Measurements from ENCODE around the gene BIN1.

The BIN1 gene

GRCh38 chr2:127154396-127154795, 47.4 kb upstream of the BIN1 start:
- Histone ChIP-seq H3K27me3 (ENCODE audit: control insufficient read depth in 1 of 2, insufficient read depth in 1 of 2, low read length in 2 of 2) (no peaks in the 10 kb centered on the region), H3K9ac (ENCODE audit: low read length) (peak overlapping the region; percentile 83), H3K14ac (ENCODE audit: low read length in 2 of 2) (no peak overlapping the region), H3K4me3 (ENCODE audit: insufficient read depth in 1 of 2, low read depth in 1 of 2, low read length in 2 of 2) (peak overlapping the region in 1 of 2 experiments; percentile 8), H4K91ac (ENCODE audit: low read length) (peak overlapping the region; percentile 31), H3K4me2 (ENCODE audit: low read length, poor library complexity, severe bottlenecking) (no peak overlapping the region), H3K9me3 (ENCODE audit: control insufficient read depth, low read length) (no peaks in the 10 kb centered on the region), H2BK12ac (ENCODE audit: low read length in 2 of 2) (peak overlapping the region; percentile 76 to 91), H4K8ac (ENCODE audit: low read length) (peak overlapping the region; percentile 50), H3K36me3 (ENCODE audit: control insufficient read depth in 1 of 2, insufficient read depth in 2 of 2, low read depth in 1 of 2, low read length in 2 of 2) (no peaks in the 10 kb centered on the region), H3K27ac (ENCODE audit: low read length, poor library complexity, severe bottlenecking) (peak overlapping the region; percentile 86), H2BK120ac (ENCODE audit: low read depth, low read length) (peak overlapping the region; percentile 13), H2BK5ac (ENCODE audit: low read depth, low read length, poor library complexity, severe bottlenecking) (peak overlapping the region; percentile 12), H2BK15ac (ENCODE audit: low read depth, poor library complexity, severe bottlenecking) (peak overlapping the region; percentile 53), H3K4me1 (ENCODE audit: control insufficient read depth, insufficient read depth, low read depth, low read length) (peaks cover 26% of the 10 kb centered on the region), H3K18ac (ENCODE audit: low read depth in 1 of 2, low read length in 2 of 2) (peak overlapping the region in 1 of 2 experiments; percentile 54), H2AFZ (ENCODE audit: low read depth, low read length) (no peak overlapping the region), H3K4ac (ENCODE audit: low read depth in 1 of 2, low read length in 2 of 2) (peak overlapping the region in 1 of 2 experiments; percentile 19), H2AK5ac (ENCODE audit: low read length, severe bottlenecking) (peak overlapping the region; percentile 98), H3K79me1 (replicated peaks; ENCODE audit: low read length, poor library complexity, severe bottlenecking) (no peaks in the 10 kb centered on the region), H3K23ac (ENCODE audit: low read length in 2 of 2) (no peak overlapping the region)
- WGBS, result 82% methylated on average over 2 of the region's 4 CpGs
- no peak for DNase-seq

GRCh38 chr2:127153691-127154158, 46.8 kb upstream of the BIN1 start:
- Histone ChIP-seq H2BK12ac (ENCODE audit: low read length in 2 of 2) (peak overlapping the region; percentile 12 to 91), H4K91ac (ENCODE audit: low read length) (peak overlapping the region; percentile 0), H2BK15ac (ENCODE audit: low read depth, poor library complexity, severe bottlenecking) (peak overlapping the region; percentile 2), H4K8ac (ENCODE audit: low read length) (peak overlapping the region; percentile 56), H2AK5ac (ENCODE audit: low read length, severe bottlenecking) (peak overlapping the region; percentile 98), H3K4ac (ENCODE audit: low read depth in 1 of 2, low read length in 2 of 2) (no peak overlapping the region), H2BK5ac (ENCODE audit: low read depth, low read length, poor library complexity, severe bottlenecking) (peak overlapping the region; percentile 12), H3K14ac (ENCODE audit: low read length in 2 of 2) (peak overlapping the region in 1 of 2 experiments; percentile 48), H3K4me2 (ENCODE audit: low read length, poor library complexity, severe bottlenecking) (no peak overlapping the region), H3K36me3 (ENCODE audit: control insufficient read depth in 1 of 2, insufficient read depth in 2 of 2, low read depth in 1 of 2, low read length in 2 of 2) (no peaks in the 10 kb centered on the region), H2BK120ac (ENCODE audit: low read depth, low read length) (no peak overlapping the region), H3K4me1 (ENCODE audit: control insufficient read depth, insufficient read depth, low read depth, low read length) (peaks cover 26% of the 10 kb centered on the region), H2AFZ (ENCODE audit: low read depth, low read length) (no peak overlapping the region), H3K4me3 (ENCODE audit: insufficient read depth in 1 of 2, low read depth in 1 of 2, low read length in 2 of 2) (no peak overlapping the region), H3K23ac (ENCODE audit: low read length in 2 of 2) (no peak overlapping the region), H3K27ac (ENCODE audit: low read length, poor library complexity, severe bottlenecking) (peak overlapping the region; percentile 86), H3K9me3 (ENCODE audit: control insufficient read depth, low read length) (no peaks in the 10 kb centered on the region), H3K79me1 (replicated peaks; ENCODE audit: low read length, poor library complexity, severe bottlenecking) (no peaks in the 10 kb centered on the region), H3K18ac (ENCODE audit: low read depth in 1 of 2, low read length in 2 of 2) (peak overlapping the region; percentile 19 to 80), H3K9ac (ENCODE audit: low read length) (peak overlapping the region; percentile 83), H3K27me3 (ENCODE audit: control insufficient read depth in 1 of 2, insufficient read depth in 1 of 2, low read length in 2 of 2) (no peaks in the 10 kb centered on the region)
- WGBS, result 61% methylated on average over 6 of the region's 6 CpGs
- DNase-seq, result peak; percentile 85

GRCh38 chr2:127150996-127151395, 44.0 kb upstream of the BIN1 start:
- H4K8ac ChIP-seq (ENCODE audit: low read length), result no peak overlapping the region
- H3K4me3 ChIP-seq (ENCODE audit: insufficient read depth in 1 of 2, low read depth in 1 of 2, low read length in 2 of 2), result no peak overlapping the region
- H3K18ac ChIP-seq (ENCODE audit: low read depth in 1 of 2, low read length in 2 of 2), result no peak overlapping the region
- DNase-seq, result no peak
- no peak overlapping the region for H3K9ac ChIP-seq (ENCODE audit: low read length)
- H2AK5ac ChIP-seq (ENCODE audit: low read length, severe bottlenecking), result peak overlapping the region; percentile 93
- WGBS, result 76% methylated on average over 1 of the region's 1 CpG
- H3K14ac ChIP-seq (ENCODE audit: low read length in 2 of 2), result no peak overlapping the region
- no peaks in the 10 kb centered on the region for H3K27me3 ChIP-seq (ENCODE audit: control insufficient read depth in 1 of 2, insufficient read depth in 1 of 2, low read length in 2 of 2)
- H2BK5ac ChIP-seq (ENCODE audit: low read depth, low read length, poor library complexity, severe bottlenecking), result no peak overlapping the region
- no peaks in the 10 kb centered on the region for H3K9me3 ChIP-seq (ENCODE audit: control insufficient read depth, low read length)
- H3K27ac ChIP-seq (ENCODE audit: low read length, poor library complexity, severe bottlenecking), result no peak overlapping the region
- H2BK120ac ChIP-seq (ENCODE audit: low read depth, low read length), result no peak overlapping the region
- H3K4me1 ChIP-seq (ENCODE audit: control insufficient read depth, insufficient read depth, low read depth, low read length), result peaks cover 22% of the 10 kb centered on the region
- H3K4ac ChIP-seq (ENCODE audit: low read depth in 1 of 2, low read length in 2 of 2), result no peak overlapping the region
- H4K91ac ChIP-seq (ENCODE audit: low read length), result no peak overlapping the region
- H2BK15ac ChIP-seq (ENCODE audit: low read depth, poor library complexity, severe bottlenecking), result no peak overlapping the region
- no peak overlapping the region for H3K4me2 ChIP-seq (ENCODE audit: low read length, poor library complexity, severe bottlenecking)
- no peaks in the 10 kb centered on the region for H3K79me1 ChIP-seq (replicated peaks; ENCODE audit: low read length, poor library complexity, severe bottlenecking)
- H2BK12ac ChIP-seq (ENCODE audit: low read length in 2 of 2), result no peak overlapping the region
- H3K23ac ChIP-seq (ENCODE audit: low read length in 2 of 2), result no peak overlapping the region
- H3K36me3 ChIP-seq (ENCODE audit: control insufficient read depth in 1 of 2, insufficient read depth in 2 of 2, low read depth in 1 of 2, low read length in 2 of 2), result no peaks in the 10 kb centered on the region
- H2AFZ ChIP-seq (ENCODE audit: low read depth, low read length), result no peak overlapping the region

- H2AK5ac ChIP-seq (ENCODE audit: low read length, severe bottlenecking), result no peak overlapping the region
- no peaks in the 10 kb centered on the region for H3K9me3 ChIP-seq (ENCODE audit: control insufficient read depth, low read length)
- no peaks in the 10 kb centered on the region for H3K27me3 ChIP-seq (ENCODE audit: control insufficient read depth in 1 of 2, insufficient read depth in 1 of 2, low read length in 2 of 2)
- H3K4me1 ChIP-seq (ENCODE audit: control insufficient read depth, insufficient read depth, low read depth, low read length), result peaks cover 20% of the 10 kb centered on the region
- no peak overlapping the region for H2BK12ac ChIP-seq (ENCODE audit: low read length in 2 of 2)
- H3K23ac ChIP-seq (ENCODE audit: low read length in 2 of 2), result no peak overlapping the region
- H3K9ac ChIP-seq (ENCODE audit: low read length), result peak overlapping the region; percentile 70
- peak; percentile 89 for DNase-seq
- H3K18ac ChIP-seq (ENCODE audit: low read depth in 1 of 2, low read length in 2 of 2), result no peak overlapping the region
- no CpG with 5 or more reads among the region's 4 CpGs for WGBS
- no peak overlapping the region for H2BK15ac ChIP-seq (ENCODE audit: low read depth, poor library complexity, severe bottlenecking)
- H3K4me3 ChIP-seq (ENCODE audit: insufficient read depth in 1 of 2, low read depth in 1 of 2, low read length in 2 of 2), result no peak overlapping the region
- H2AFZ ChIP-seq (ENCODE audit: low read depth, low read length), result no peak overlapping the region
- H4K91ac ChIP-seq (ENCODE audit: low read length), result no peak overlapping the region
- no peak overlapping the region for H3K14ac ChIP-seq (ENCODE audit: low read length in 2 of 2)
- no peaks in the 10 kb centered on the region for H3K79me1 ChIP-seq (replicated peaks; ENCODE audit: low read length, poor library complexity, severe bottlenecking)
- H4K8ac ChIP-seq (ENCODE audit: low read length), result no peak overlapping the region
- H2BK120ac ChIP-seq (ENCODE audit: low read depth, low read length), result no peak overlapping the region
- no peaks in the 10 kb centered on the region for H3K36me3 ChIP-seq (ENCODE audit: control insufficient read depth in 1 of 2, insufficient read depth in 2 of 2, low read depth in 1 of 2, low read length in 2 of 2)
- no peak overlapping the region for H3K4me2 ChIP-seq (ENCODE audit: low read length, poor library complexity, severe bottlenecking)
- peak overlapping the region; percentile 22 for H3K27ac ChIP-seq (ENCODE audit: low read length, poor library complexity, severe bottlenecking)
- H2BK5ac ChIP-seq (ENCODE audit: low read depth, low read length, poor library complexity, severe bottlenecking), result no peak overlapping the region
- no peak overlapping the region for H3K4ac ChIP-seq (ENCODE audit: low read depth in 1 of 2, low read length in 2 of 2)
Measured at GRCh38 chr2:127149384-127149783, 42.4 kb upstream of the BIN1 start.

Data from mesenchymal stem cell (in vitro differentiated cells and primary cell).